Activated naive CD4-positive, alpha-beta T cell treated with anti-CD3 and anti-CD28 coated beads, Interleukin-2, amount 50 U/mL, for 72 hours (primary cell): ENCODE results near the gene CLPX. TPM values are rescaled to one million over a fixed set of nuclear protein-coding genes. Genes with fewer than 3 reads are reported as not detected.

Source experiments
- ATAC-seq, 2 donors: fragments of 150-1000 bp; cut with Tn5 transposase; 2 replicates each; pipeline ENCODE4 v1.10.0; 2021; ENCODE audit warnings: mild to moderate bottlenecking in 2 of 2, moderate library complexity in 2 of 2
- DNase-seq, 2 donors: peaks; one replicate each; pipeline ENCODE4 v3.0.0; 2021 to 2022; ENCODE audit warnings: low spot score in 2 of 2
- H3K27ac Mint-ChIP-seq, 2 donors: one replicate each; pipeline ENCODE4 v1.8.0; 2022; ENCODE audit warnings: mild to moderate bottlenecking in 2 of 2, mixed read lengths in 2 of 2
- H3K36me3 Mint-ChIP-seq, 2 donors: one replicate each; pipeline ENCODE4 v1.8.0; 2022; ENCODE audit warnings: mixed read lengths in 2 of 2
- H3K9me3 Mint-ChIP-seq, 2 donors: one replicate each; pipeline ENCODE4 v1.8.0; 2022; ENCODE audit warnings: mixed read lengths in 2 of 2
- total RNA-seq, 2 donors: library from RNA; stranded (reverse); gene quantifications; one replicate each; pipeline ENCODE4 v1.2.3, GENCODE V29; 2022

CLPX gene
- total RNA-seq, 2 donors from 2014 or later: 66.6 to 84.1 TPM

- DNase-seq (no peak), ATAC-seq (no peak)
- H3K36me3 Mint-ChIP-seq: no peaks in the 10 kb centered on the region
- H3K9me3 Mint-ChIP-seq: no peaks in the 10 kb centered on the region
- H3K27ac Mint-ChIP-seq: peak within 1 kb of the TSS in 1 of 2 donors; percentile 17
These were observed 25.8 kb upstream of the CLPX start, which contains the start of gene CILP for GRCh38 chr15:65210770-65211481. Gene CILP, minus strand, starts transcription at chr15:65211473. Its CDS starts 1,718 bp downstream, at chr15:65209755.

GRCh38 chr15:65209701-65210643 lies 24.8 kb upstream of the CLPX start:
- no peaks in the 10 kb centered on the region for H3K9me3 Mint-ChIP-seq
- H3K36me3 Mint-ChIP-seq: no peaks in the 10 kb centered on the region
- no peak for ATAC-seq
- DNase-seq: no peak
- peak overlapping the region in 1 of 2 donors; percentile 17 for H3K27ac Mint-ChIP-seq

- ATAC-seq: no peak
- Mint-ChIP-seq H3K9me3 (no peaks in the 10 kb centered on the region), H3K27ac (no peak overlapping the region), H3K36me3 (no peaks in the 10 kb centered on the region)
- no peak for DNase-seq
These were observed 23.5 kb upstream of the CLPX start for GRCh38 chr15:65208647-65209046.

GRCh38 chr15:65207280-65207840 lies 22.2 kb upstream of the CLPX start:
- Mint-ChIP-seq H3K36me3 (no peaks in the 10 kb centered on the region), H3K9me3 (no peaks in the 10 kb centered on the region), H3K27ac (no peak overlapping the region)
- ATAC-seq (no peak), DNase-seq (no peak)

DNA sequence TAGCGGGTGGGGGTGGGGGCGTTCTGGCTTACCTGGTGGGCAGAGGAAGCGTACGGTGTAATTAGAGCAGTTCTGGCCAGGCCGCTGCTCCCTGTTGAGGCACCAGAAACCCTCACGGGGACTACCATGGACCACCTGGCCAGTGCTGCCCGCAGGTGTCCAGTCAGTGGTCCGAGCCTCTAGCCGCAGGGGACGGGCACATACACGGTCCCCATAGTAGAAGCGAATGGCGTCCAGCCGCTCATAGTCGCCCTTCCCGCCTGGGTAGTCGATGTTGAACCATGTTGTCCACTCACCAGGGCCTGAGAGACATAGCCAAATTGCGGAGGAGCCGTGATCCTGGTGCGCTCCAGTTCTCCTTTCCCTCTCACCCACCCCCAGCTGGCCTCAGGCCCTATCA lies 21.6 kb upstream of the CLPX start:
- H3K9me3 Mint-ChIP-seq: no peaks in the 10 kb centered on the region
- ATAC-seq: no peak

GRCh38 chr15:65204931-65205660 lies 20.0 kb upstream of the CLPX start:
- Mint-ChIP-seq H3K27ac (no peak overlapping the region), H3K36me3 (no peaks in the 10 kb centered on the region), H3K9me3 (no peaks in the 10 kb centered on the region)
- no peak for ATAC-seq
- no peak for DNase-seq

More for the DNA sequence above, 21.6 kb upstream of the CLPX start:
- Mint-ChIP-seq H3K27ac (no peak overlapping the region), H3K36me3 (no peaks in the 10 kb centered on the region)
- DNase-seq: no peak

DNA sequence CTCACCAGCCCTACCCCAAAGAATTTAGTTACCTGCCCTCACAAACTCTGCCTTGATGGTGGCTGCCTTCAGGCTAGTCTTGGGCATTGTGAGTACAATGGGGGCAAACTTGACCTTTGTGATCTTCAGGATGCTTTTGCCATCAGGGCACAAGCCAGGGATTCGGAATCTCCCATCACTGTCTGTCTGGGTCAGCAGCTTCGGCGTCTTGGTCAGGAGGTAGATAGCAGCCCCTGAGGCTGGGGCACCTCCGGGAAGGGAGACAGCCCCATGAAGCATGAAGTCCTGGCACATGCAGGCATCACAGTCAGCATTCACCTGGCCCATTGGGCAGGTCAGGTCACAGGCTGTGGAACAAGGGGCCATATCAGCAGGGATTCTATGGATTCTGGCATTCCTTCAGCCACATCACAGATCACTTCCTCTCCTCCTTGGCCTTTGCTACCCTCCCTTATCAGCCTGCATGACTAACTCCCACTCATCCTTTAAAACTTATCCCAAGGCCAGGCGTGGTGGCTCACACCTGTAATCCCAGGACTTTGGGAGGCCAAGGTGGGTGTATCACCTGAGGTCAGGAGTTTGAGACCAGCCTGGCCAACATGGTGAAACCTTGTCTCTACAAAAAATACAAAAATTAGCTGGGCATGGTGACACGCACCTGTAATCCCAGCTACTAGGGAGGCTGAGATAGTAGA lies 19.2 kb upstream of the CLPX start:
- H3K36me3 Mint-ChIP-seq: no peaks in the 10 kb centered on the region

DNA sequence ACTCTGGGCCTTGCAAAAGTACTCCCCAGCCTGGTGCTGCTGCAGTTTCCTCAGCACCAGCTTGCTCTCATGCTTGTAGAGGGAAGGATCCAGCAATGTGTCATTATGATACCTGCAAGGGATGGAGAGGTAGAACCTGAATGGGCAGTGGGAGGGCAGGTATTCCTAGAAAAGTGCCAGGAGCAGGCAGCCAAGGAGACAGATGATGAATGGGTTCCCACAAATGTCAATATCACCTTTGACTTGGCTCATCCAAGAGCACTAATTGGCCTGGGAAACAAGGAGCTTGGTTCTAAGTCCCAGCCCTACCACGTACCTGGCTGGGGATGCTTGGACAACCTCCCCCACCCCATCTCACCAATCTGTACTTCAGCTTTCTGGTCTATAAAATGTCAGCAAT lies 16.8 kb upstream of the CLPX start:
- DNase-seq (no peak), ATAC-seq (no peak)
- H3K9me3 Mint-ChIP-seq: no peaks in the 10 kb centered on the region
- no peaks in the 10 kb centered on the region for H3K36me3 Mint-ChIP-seq
- no peak overlapping the region for H3K27ac Mint-ChIP-seq

More for the DNA sequence above, 19.2 kb upstream of the CLPX start:
- H3K9me3 Mint-ChIP-seq: no peaks in the 10 kb centered on the region
- DNase-seq (no peak), ATAC-seq (no peak)
- no peak overlapping the region for H3K27ac Mint-ChIP-seq

DNA sequence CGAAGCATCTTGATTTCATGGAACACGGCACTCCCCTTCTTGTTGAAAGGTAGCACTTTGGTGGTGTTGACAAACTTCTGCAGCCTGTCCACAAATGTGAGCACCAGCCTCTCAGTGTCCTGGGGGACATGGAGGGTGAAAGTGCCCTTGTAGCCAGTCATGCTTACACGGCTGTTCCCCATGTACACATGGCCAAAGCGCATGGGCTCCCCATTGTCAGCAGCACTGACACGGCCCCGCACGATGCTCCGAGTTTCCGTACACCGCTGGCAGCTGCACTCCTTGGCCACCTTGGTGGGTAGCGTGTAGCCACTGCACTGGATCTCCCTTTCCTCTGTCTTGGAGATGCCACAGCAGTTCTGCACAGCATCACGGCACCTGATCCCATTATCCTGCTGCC lies 13.4 kb upstream of the CLPX start:
- H3K36me3 Mint-ChIP-seq: no peaks in the 10 kb centered on the region
- no peak overlapping the region for H3K27ac Mint-ChIP-seq
- H3K9me3 Mint-ChIP-seq: no peaks in the 10 kb centered on the region
- no peak for DNase-seq
- no peak for ATAC-seq

DNA sequence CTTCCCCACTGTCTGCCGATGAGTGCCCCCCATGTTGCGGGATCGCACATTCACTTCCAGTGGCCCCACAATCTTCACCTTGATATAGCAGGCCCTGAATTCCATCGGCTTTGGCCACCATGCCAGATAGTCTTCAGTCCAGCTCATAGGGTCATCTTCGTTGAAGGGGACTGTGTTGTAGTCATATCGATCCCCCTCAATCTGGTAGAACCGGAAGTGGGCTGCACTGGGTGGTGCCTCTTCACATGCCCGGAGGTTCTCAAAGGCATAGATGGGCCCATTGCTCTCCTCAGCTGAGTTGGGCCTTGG lies 12.1 kb upstream of the CLPX start:
- no peak for ATAC-seq
- no peak for DNase-seq
- Mint-ChIP-seq H3K36me3 (no peaks in the 10 kb centered on the region), H3K9me3 (no peaks in the 10 kb centered on the region), H3K27ac (no peak overlapping the region)

DNA sequence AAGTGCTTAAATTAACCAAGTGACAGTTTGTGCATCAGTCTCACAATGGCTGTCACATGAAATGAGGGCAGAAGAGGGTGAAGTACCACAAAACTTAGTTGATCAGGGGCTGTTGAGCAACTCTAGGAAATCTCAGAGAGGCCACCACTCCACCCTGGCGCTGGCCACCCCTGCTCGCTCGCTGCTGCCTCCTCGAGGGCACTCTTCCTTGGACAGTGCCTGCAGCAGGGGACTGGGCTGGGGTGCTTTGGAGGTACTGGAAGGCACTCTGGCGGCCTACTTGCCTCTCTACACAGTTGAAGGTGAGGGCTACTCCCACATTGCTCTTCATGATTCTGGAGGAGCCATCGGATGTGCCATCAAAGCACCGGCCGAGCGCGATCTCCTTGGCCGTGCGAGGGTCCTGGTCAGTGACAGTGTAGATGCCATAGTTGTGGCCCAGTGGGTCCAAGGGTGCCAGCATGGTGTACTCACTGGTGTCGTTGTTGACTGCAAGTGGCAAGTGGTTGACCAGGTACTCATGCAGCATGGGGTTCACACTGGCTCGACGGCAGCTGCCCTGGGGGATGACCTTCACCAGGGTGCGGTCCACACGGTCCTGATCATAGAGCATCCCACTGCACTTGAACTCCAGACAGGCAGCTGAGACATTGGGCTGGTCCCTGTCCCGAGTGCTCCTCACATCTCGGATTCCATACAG lies 11.6 kb upstream of the CLPX start:
- ATAC-seq: no peak
- no peaks in the 10 kb centered on the region for H3K9me3 Mint-ChIP-seq

DNA sequence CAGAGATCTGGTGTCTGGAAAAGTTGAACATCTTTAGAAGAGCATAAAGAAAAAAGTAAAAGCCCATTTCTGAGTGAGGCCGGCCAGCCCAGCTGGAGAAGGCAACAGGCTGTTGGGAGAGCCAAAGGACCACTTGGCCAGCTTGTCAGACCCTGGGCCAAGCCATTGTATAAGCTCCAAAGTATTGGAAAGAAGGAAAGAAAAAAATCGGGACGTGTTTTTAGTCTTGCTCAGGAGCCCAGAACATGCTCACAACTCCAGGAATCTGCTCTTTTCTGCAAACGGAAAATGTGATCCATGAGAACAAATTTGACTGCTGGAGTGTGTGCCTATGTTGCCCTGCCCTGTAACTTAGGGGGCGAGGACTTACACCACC lies 10.4 kb upstream of the CLPX start:
- DNase-seq: no peak
- no peak overlapping the region for H3K27ac Mint-ChIP-seq
- ATAC-seq: no peak
- no peaks in the 10 kb centered on the region for H3K9me3 Mint-ChIP-seq
- H3K36me3 Mint-ChIP-seq: no peaks in the 10 kb centered on the region

More for the DNA sequence above, 11.6 kb upstream of the CLPX start:
- Mint-ChIP-seq H3K36me3 (no peaks in the 10 kb centered on the region), H3K27ac (no peak overlapping the region)
- DNase-seq: no peak

- no peaks in the 10 kb centered on the region for H3K36me3 Mint-ChIP-seq
- H3K9me3 Mint-ChIP-seq: no peaks in the 10 kb centered on the region
- ATAC-seq (no peak), DNase-seq (no peak)
- no peak overlapping the region for H3K27ac Mint-ChIP-seq
These were observed 9.8 kb upstream of the CLPX start for GRCh38 chr15:65194826-65195547.

DNA sequence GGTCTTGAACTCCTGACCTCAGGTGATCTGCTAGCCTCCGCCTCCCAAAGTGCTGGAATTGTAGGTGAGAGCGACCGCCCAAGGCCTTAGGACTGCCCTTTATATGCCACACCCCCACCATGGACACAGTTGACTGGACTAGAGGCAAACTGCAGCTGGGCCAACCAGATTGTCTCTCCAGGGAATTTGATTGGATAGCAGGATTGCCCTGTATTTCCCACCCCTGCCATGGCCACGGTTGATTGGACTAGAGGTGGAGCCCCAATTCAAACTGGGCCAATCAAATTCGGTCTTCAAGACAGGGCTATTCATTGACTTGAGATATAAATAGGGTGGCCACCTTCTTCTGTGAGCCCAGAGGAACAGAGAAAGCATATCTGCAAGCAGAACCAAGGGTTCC lies 6.9 kb upstream of the CLPX start:
- Mint-ChIP-seq H3K27ac (no peak overlapping the region), H3K36me3 (no peaks in the 10 kb centered on the region), H3K9me3 (no peaks in the 10 kb centered on the region)
- no peak for DNase-seq
- ATAC-seq: no peak

DNA sequence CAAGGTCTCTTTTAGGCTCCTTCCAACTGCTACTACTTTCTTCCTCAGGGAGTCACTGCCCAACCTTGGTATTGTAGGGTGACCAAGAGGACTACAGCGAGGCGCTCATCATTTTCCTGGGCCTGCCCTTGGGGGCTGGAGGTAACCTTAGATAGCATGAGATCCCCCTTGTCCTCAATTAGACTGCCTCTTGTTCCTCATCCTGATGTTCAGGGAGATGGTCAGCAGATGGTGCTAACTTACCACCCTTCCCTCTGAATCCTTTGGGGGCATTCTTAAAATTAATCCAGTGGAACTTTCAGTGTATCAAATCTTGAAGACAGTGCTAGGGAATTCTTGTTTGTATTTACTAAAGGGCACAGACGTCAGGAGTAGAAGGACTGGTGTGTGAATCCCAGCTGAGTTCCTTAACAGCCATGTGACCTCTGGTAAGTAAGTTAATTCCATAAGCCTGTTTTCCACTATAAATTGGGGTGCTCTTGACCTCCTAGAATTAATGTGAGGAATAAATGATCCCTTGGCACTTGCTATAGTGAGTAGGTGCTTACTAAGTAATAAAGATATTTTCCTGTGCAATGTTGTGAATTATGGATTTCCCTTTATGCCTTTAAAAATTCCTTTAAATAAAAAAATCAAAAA lies 4.1 kb upstream of the CLPX start:
- Mint-ChIP-seq H3K27ac (no peak overlapping the region), H3K9me3 (no peaks in the 10 kb centered on the region), H3K36me3 (peaks cover 3 to 4% of the 10 kb centered on the region in 2 donors)
- no peak for ATAC-seq
- DNase-seq: peak in 1 of 2 donors; percentile 14
